GM12878 (cell line): ENCODE results near the gene PPP3CA. TPM values are rescaled to one million over a fixed set of nuclear protein-coding genes. Genes with fewer than 3 reads are reported as not detected.
A peak's percentile ranks its signal among the peaks of the same experiment; 100 is the strongest.

Source experiments
- ATAC-seq: fragments of 200-7000 bp; cut with Tn5 transposase; 3 replicates; pipeline ENCODE4 v1.9.1; 2020; ENCODE audit warnings: mild to moderate bottlenecking, moderate library complexity
- BruUV-seq: library from RNA; stranded (reverse); fragments of 400-500 nt; replicated peaks from 2 replicates; lab custom pipeline; 2021; lab: Mats Ljungman, UMichigan
- CTCF ChIA-PET: fragments of 300-600 bp; sonication (Branson Sonifier 250); formaldehyde crosslinking; extraction: SDS; loops from one replicate; lab custom pipeline; 2021; ENCODE audit warnings: inconsistent platforms; lab: Yijun Ruan, JAX
- POLR2A ChIA-PET: fragments of 350-600 bp; formaldehyde crosslinking; extraction: SDS; loops from one replicate; lab custom pipeline; 2021; ENCODE audit warnings: inconsistent platforms; lab: Charles Lee
- RAD21 ChIA-PET: fragments of 300-600 bp; sonication (Branson Sonifier 250); formaldehyde crosslinking; loops from one replicate; lab custom pipeline; 2023; ENCODE audit warnings: antibody characterized with exemption; ENCODE audit not compliant: unreplicated experiment; lab: Charles Lee
- SMC1A ChIA-PET: fragments of 300-600 bp; sonication (Branson Sonifier 250); formaldehyde crosslinking; loops from one replicate; lab custom pipeline; 2023; ENCODE audit not compliant: unreplicated experiment, uncharacterized antibody; lab: Charles Lee
- DNase-seq: peaks from one replicate; pipeline ENCODE4 v3.0.0-alpha.2; 2011; ENCODE audit warnings: low read depth, low spot score
- FAIRE-seq: peaks from 3 replicates; lab custom pipeline; 2011; peaks lifted over from hg19 to GRCh38; lab: Jason Lieb, UNC
- H2AFZ ChIP-seq: 2 replicates; pipeline ENCODE4 v1.6.0; 2011; ENCODE audit warnings: low read depth, low read length, control low read depth; ENCODE audit not compliant: control insufficient read depth
- H3K27ac ChIP-seq: 2 replicates; pipeline ENCODE4 v1.5.1; 2011; ENCODE audit warnings: control low read depth; ENCODE audit not compliant: control insufficient read depth, insufficient read depth
- H3K27me3 ChIP-seq, 2 experiments: replicated peaks in 1 of 2; 2 replicates each; pipeline versions ENCODE4 v1.6.0 to v1.6.1; 2011; ENCODE audit warnings: low read length in 1 of 2; ENCODE audit not compliant: control insufficient read depth in 2 of 2, insufficient read depth in 2 of 2
- H3K36me3 ChIP-seq, 2 experiments: 2 replicates each; pipeline ENCODE4 v1.5.1; 2011; ENCODE audit warnings: low read length in 1 of 2; ENCODE audit not compliant: control insufficient read depth in 2 of 2, insufficient read depth in 2 of 2
- H3K4me1 ChIP-seq: 2 replicates; pipeline ENCODE4 v1.6.1; 2011; ENCODE audit warnings: mild to moderate bottlenecking, low read length, moderate library complexity, mixed read lengths; ENCODE audit not compliant: control insufficient read depth, insufficient read depth
- H3K4me2 ChIP-seq: 2 replicates; pipeline ENCODE4 v1.6.0; 2011; ENCODE audit warnings: control low read depth; ENCODE audit not compliant: control insufficient read depth, insufficient read depth
- H3K4me3 ChIP-seq: fragments of 200-600 bp; sonication (generic); 2 replicates; pipeline ENCODE4 v1.5.1; 2016
- H3K79me2 ChIP-seq: 2 replicates; pipeline ENCODE4 v1.6.0; 2011; ENCODE audit warnings: low read length; ENCODE audit not compliant: control insufficient read depth, insufficient read depth
- H3K9ac ChIP-seq: 2 replicates; pipeline ENCODE4 v1.8.0; 2011; ENCODE audit warnings: low read length, control low read depth, mixed read lengths; ENCODE audit not compliant: control insufficient read depth, insufficient read depth
- H3K9me3 ChIP-seq: replicated peaks from 3 replicates; pipeline ENCODE4 v1.5.1; 2011; ENCODE audit warnings: mild to moderate bottlenecking, low read length; ENCODE audit not compliant: control insufficient read depth, insufficient read depth
- H4K20me1 ChIP-seq: 2 replicates; pipeline ENCODE4 v1.6.0; 2011; ENCODE audit not compliant: control insufficient read depth, insufficient read depth
- CBX3 ChIP-seq: fragments of 200-600 bp; sonication (generic); IDR thresholded peaks from 2 replicates; pipeline ENCODE4 v1.6.1; 2016; ENCODE audit warnings: low read depth, borderline replicate concordance
- NRF1 ChIP-seq: conservative IDR thresholded peaks from 2 replicates; pipeline ENCODE4 v1.6.1; 2011; ENCODE audit warnings: mild to moderate bottlenecking, low read depth, low read length, improper control_type of control experiment
- WGBS: methylation state at CpG from one replicate; pipeline ENCODE4 v1.1.6; 2016; ENCODE audit warnings: low lambda C conversion rate; ENCODE audit not compliant: insufficient replicate concordance, insufficient coverage; ENCODE audit errors: missing lambda C conversion rate; 5-methylcytosine and 5-hydroxymethylcytosine counted together
- in situ Hi-C: fragments of 300-500 bp; cut with MboI; formaldehyde crosslinking; loops from 9 replicates; pipeline ENCODE4 v1.14.3; 2018; ENCODE audit warnings: mixed read lengths
- intact Hi-C: fragments of 100-400 bp; cut with micrococcal nuclease; formaldehyde crosslinking; loops from one replicate; pipeline ENCODE4 v1.14.2; 2022; ENCODE audit not compliant: unreplicated experiment
- polyA plus RNA-seq, 11 experiments: library from polyadenylated mRNA; depleted of rRNA in 4 of 11; unstranded in 6 of 11; stranded (reverse) in 5 of 11; fragments of >200 nt; fragmentation: Nextera tagmentation in 4 of 11; fragmentation: Illumina TruSeq in 1 of 11; extraction: Ambion mirVana in 4 of 11; extraction: Trizol in 1 of 11; gene quantifications; 1 replicate in 1 of 11; 2 replicates in 10 of 11; pipeline versions ENCODE4 v1.2.1 to v1.2.3, GENCODE V29; 2011 to 2016; ENCODE audit warnings: inconsistent platforms in 2 of 11, missing spikeins in 2 of 11, low read depth in 1 of 11
- total RNA-seq, 4 experiments: library from RNA; depleted of rRNA in 3 of 4; stranded (reverse); fragments of >200 nt in 3 of 4; fragmentation: Illumina TruSeq in 1 of 4; extraction: Trizol in 1 of 4; gene quantifications; 2 replicates each; pipeline versions ENCODE4 v1.2.1 to v1.2.3, GENCODE V29; 2013 to 2021
- TF ChIP-seq, protein P1 (sequence below): fragments of 450-650 bp; IDR thresholded peaks from 2 replicates; pipeline ENCODE4 v1.6.1; 2016; ENCODE audit warnings: mild to moderate bottlenecking
- TF ChIP-seq, protein P2 (sequence below): fragments of 450-650 bp; IDR thresholded peaks from 2 replicates; pipeline ENCODE4 v1.6.1; 2017; ENCODE audit warnings: mild to moderate bottlenecking, moderate library complexity

PPP3CA gene
- total and polyA plus RNA-seq, 10 of the 15 experiments (the other 5 are each of a cell fraction or from before 2014, with no cell fraction given), result 0.33 to 9.0 (median 1.0) TPM

DNA sequence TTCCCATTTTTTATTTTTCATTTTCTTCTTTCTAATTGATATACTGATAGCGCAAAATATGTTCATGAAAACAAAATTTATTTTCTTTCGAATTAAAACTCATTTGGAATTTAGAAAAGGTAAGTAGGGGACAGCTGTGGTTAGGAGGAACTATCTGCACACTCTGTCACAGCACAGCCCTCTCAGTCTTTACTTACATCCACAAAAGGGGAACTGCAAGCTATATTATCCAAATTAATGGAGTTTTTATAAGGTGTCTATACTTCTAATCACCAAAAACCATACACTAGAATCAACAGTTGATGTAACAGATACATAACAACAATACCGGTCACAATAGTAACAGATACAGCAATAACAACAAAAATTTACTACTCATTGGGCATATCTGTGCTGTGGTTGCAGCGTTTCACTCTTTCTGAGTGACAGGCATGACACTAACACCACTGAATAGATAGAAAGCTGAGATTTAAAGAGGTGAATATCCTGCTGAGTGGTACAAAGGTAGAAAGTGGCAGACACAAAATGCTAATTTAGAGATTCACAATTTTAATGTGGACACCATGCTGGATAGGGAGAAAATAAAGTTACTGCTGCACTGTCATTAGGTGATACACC lies 160.7 kb downstream of the PPP3CA start:
- Histone ChIP-seq H3K36me3 (no peaks in the 10 kb centered on the region; a peak in 1 of 4 replicates), H3K27me3 (no peaks in the 10 kb centered on the region), H3K79me2 (no peaks in the 10 kb centered on the region), H3K4me2 (no peak overlapping the region), H4K20me1 (no peaks in the 10 kb centered on the region)
- RAD21 ChIA-PET, result interaction anchor here (1.3 kb wide), 1 partner anchor 17 kb away, joined by 3 read pairs; no protein-coding TSS in a partner anchor
- POLR2A ChIA-PET, result no interaction called here
- FAIRE-seq, result no peak
- TF ChIP-seq NRF1, result no peak
- TF ChIP-seq, protein P1, sequence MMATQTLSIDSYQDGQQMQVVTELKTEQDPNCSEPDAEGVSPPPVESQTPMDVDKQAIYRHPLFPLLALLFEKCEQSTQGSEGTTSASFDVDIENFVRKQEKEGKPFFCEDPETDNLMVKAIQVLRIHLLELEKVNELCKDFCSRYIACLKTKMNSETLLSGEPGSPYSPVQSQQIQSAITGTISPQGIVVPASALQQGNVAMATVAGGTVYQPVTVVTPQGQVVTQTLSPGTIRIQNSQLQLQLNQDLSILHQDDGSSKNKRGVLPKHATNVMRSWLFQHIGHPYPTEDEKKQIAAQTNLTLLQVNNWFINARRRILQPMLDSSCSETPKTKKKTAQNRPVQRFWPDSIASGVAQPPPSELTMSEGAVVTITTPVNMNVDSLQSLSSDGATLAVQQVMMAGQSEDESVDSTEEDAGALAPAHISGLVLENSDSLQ, result peak; percentile 50
- TF ChIP-seq, all 136 proteins: peak for 1
- Histone ChIP-seq H3K9me3 (no peaks in the 10 kb centered on the region), H3K9ac (no peak overlapping the region), H3K27ac (no peak overlapping the region), H2AFZ (no peak overlapping the region), H3K4me1 (no peaks in the 10 kb centered on the region), H3K4me3 (no peak overlapping the region)
- CTCF ChIA-PET, result interaction anchor here (0.7 to 1.7 kb wide), 4 partner anchors 16 to 124 kb away, joined by 3 to 4 read pairs (median 4); no protein-coding TSS in a partner anchor
- no TSS peak for BruUV-seq
- WGBS, result 99% methylated on average over 4 of the region's 4 CpGs
- intact Hi-C loops, result loop anchor here (10.0 kb wide), 1 partner anchor 248 kb away; no protein-coding TSS in a partner anchor
- SMC1A ChIA-PET, result interaction anchor here (1.2 to 2.2 kb wide), 4 partner anchors 11 to 544 kb away, joined by 3 to 8 read pairs (median 4); no protein-coding TSS in a partner anchor
- ATAC-seq (no peak), DNase-seq (no peak)
- in situ Hi-C loops, result no loop called here

DNA sequence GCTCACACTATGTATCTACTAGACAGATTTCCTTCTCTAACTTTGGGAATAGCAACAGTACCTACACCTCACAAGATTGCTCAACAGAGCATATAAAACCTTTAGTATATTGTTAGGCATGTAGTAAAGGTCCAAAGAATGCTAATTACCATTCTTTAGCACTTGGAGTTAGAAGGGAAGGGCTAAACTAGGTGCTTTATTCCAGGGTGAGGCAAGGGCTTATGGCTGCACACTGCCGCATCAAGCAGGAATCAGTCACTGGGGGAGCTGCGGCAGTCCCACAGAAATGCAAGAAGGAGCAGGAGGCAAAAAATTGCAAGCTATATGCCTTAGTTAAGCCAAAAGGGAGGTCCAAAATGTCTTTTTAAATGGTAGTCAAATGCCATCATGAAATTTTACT lies 162.7 kb downstream of the PPP3CA start:
- DNase-seq (no peak), FAIRE-seq (no peak), ATAC-seq (no peak)
- Histone ChIP-seq H3K79me2 (no peaks in the 10 kb centered on the region), H3K9me3 (no peaks in the 10 kb centered on the region), H3K9ac (no peak overlapping the region), H3K27ac (no peak overlapping the region), H2AFZ (no peak overlapping the region), H3K27me3 (no peaks in the 10 kb centered on the region), H3K4me1 (no peaks in the 10 kb centered on the region), H3K4me2 (no peak overlapping the region), H3K4me3 (no peak overlapping the region), H3K36me3 (no peaks in the 10 kb centered on the region), H4K20me1 (no peaks in the 10 kb centered on the region)
- intact Hi-C loops (loop anchor here (10.0 kb wide), 1 partner anchor 250 kb away; no protein-coding TSS in a partner anchor), in situ Hi-C loops (no loop called here)
- ChIA-PET POLR2A (interaction anchor here (1.1 kb wide), 1 partner anchor 156 kb away, joined by 3 read pairs; no protein-coding TSS in a partner anchor), SMC1A (interaction anchor here (0.9 to 2.4 kb wide), 4 partner anchors 10 to 38 kb away, joined by 3 to 7 read pairs (median 4); no protein-coding TSS in a partner anchor), CTCF (interaction anchor here (0.7 to 1.7 kb wide), 5 partner anchors 10 to 17 kb away, joined by 3 to 5 read pairs (median 4); no protein-coding TSS in a partner anchor), RAD21 (no interaction called here)
- BruUV-seq, result no TSS peak
- no peak for TF ChIP-seq CBX3
- TF ChIP-seq, protein P2, sequence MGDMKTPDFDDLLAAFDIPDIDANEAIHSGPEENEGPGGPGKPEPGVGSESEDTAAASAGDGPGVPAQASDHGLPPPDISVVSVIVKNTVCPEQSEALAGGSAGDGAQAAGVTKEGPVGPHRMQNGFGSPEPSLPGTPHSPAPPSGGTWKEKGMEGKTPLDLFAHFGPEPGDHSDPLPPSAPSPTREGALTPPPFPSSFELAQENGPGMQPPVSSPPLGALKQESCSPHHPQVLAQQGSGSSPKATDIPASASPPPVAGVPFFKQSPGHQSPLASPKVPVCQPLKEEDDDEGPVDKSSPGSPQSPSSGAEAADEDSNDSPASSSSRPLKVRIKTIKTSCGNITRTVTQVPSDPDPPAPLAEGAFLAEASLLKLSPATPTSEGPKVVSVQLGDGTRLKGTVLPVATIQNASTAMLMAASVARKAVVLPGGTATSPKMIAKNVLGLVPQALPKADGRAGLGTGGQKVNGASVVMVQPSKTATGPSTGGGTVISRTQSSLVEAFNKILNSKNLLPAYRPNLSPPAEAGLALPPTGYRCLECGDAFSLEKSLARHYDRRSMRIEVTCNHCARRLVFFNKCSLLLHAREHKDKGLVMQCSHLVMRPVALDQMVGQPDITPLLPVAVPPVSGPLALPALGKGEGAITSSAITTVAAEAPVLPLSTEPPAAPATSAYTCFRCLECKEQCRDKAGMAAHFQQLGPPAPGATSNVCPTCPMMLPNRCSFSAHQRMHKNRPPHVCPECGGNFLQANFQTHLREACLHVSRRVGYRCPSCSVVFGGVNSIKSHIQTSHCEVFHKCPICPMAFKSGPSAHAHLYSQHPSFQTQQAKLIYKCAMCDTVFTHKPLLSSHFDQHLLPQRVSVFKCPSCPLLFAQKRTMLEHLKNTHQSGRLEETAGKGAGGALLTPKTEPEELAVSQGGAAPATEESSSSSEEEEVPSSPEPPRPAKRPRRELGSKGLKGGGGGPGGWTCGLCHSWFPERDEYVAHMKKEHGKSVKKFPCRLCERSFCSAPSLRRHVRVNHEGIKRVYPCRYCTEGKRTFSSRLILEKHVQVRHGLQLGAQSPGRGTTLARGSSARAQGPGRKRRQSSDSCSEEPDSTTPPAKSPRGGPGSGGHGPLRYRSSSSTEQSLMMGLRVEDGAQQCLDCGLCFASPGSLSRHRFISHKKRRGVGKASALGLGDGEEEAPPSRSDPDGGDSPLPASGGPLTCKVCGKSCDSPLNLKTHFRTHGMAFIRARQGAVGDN, result no peak
- WGBS, result 91% methylated on average over 2 of the region's 2 CpGs
